IgD-negative memory B cell (primary cell): Measurements from ENCODE around the gene CD160. TPM values are rescaled to one million over a fixed set of nuclear protein-coding genes. Genes with fewer than 3 reads are reported as not detected.
"Not testable (repeated sequence)": the region's sequence is repeated elsewhere in the genome, so short reads cannot be mapped to it uniquely, and the experiment has no call there.

Experiments used
- H3K27ac Mint-ChIP-seq, 3 donors: one replicate each; pipeline ENCODE4 v1.8.0; 2020 to 2022; ENCODE audit warnings: mild to moderate bottlenecking in 3 of 3, mixed read lengths in 3 of 3, moderate library complexity in 1 of 3
- H3K27me3 Mint-ChIP-seq: one replicate; pipeline ENCODE4 v1.8.0; 2021; ENCODE audit warnings: mixed read lengths
- H3K36me3 Mint-ChIP-seq: one replicate; pipeline ENCODE4 v1.8.0; 2020; ENCODE audit warnings: mild to moderate bottlenecking, mixed read lengths
- H3K4me1 Mint-ChIP-seq, 3 donors: one replicate each; pipeline ENCODE4 v1.8.0; 2020 to 2022; ENCODE audit warnings: mixed read lengths in 3 of 3, mild to moderate bottlenecking in 1 of 3
- H3K4me3 Mint-ChIP-seq, 4 donors: one replicate each; pipeline ENCODE4 v1.8.0; 2020 to 2022; ENCODE audit warnings: mild to moderate bottlenecking in 4 of 4, mixed read lengths in 4 of 4, moderate library complexity in 3 of 4
- H3K9me3 Mint-ChIP-seq, 3 donors: one replicate each; pipeline ENCODE4 v1.8.0; 2020 to 2021; ENCODE audit warnings: mixed read lengths in 3 of 3, mild to moderate bottlenecking in 1 of 3
- polyA plus RNA-seq: library from polyadenylated mRNA; unstranded; fragments of 300-500 nt; fragmentation: Illumina TruSeq; gene quantifications from one replicate; pipeline ENCODE4 v1.2.3, GENCODE V29; 2021

CD160 gene
- polyA plus RNA-seq, 1 donor from 2014 or later: 1.8 TPM

- H3K27me3 Mint-ChIP-seq, H3K27ac Mint-ChIP-seq, H3K4me1 Mint-ChIP-seq: not testable (repeated sequence)
- Mint-ChIP-seq H3K36me3 (peaks cover 22% of the 10 kb centered on the region), H3K9me3 (peaks cover 0 to 12% (median 4%) of the 10 kb centered on the region in 3 donors), H3K4me3 (peak overlapping the region in 1 of 4 donors; percentile 33)
Observed at GRCh38 chr1:145761498-145761897, 42.2 kb downstream of the CD160 start.

- not testable (repeated sequence) for H3K27me3 Mint-ChIP-seq, H3K27ac Mint-ChIP-seq, H3K4me1 Mint-ChIP-seq
- H3K36me3 Mint-ChIP-seq: peaks cover 22% of the 10 kb centered on the region
- peak overlapping the region in 1 of 4 donors; percentile 33 for H3K4me3 Mint-ChIP-seq
- H3K9me3 Mint-ChIP-seq: peaks cover 0 to 12% (median 4%) of the 10 kb centered on the region in 3 donors
Observed at GRCh38 chr1:145762001-145762400, 42.7 kb downstream of the CD160 start.

GRCh38 chr1:145764231-145764940 lies 45.1 kb downstream of the CD160 start:
- H3K27ac Mint-ChIP-seq, H3K27me3 Mint-ChIP-seq, H3K4me1 Mint-ChIP-seq, H3K4me3 Mint-ChIP-seq: not testable (repeated sequence)
- Mint-ChIP-seq H3K36me3 (peaks cover 18% of the 10 kb centered on the region), H3K9me3 (peaks cover 0 to 12% (median 4%) of the 10 kb centered on the region in 3 donors)

- Mint-ChIP-seq H3K9me3 (peaks cover 0 to 12% (median 4%) of the 10 kb centered on the region in 3 donors), H3K36me3 (peaks cover 18% of the 10 kb centered on the region)
- H3K4me1 Mint-ChIP-seq, H3K27ac Mint-ChIP-seq, H3K4me3 Mint-ChIP-seq, H3K27me3 Mint-ChIP-seq: not testable (repeated sequence)
Observed at GRCh38 chr1:145765127-145765526, 45.8 kb downstream of the CD160 start.

- not testable (repeated sequence) for H3K4me3 Mint-ChIP-seq, H3K9me3 Mint-ChIP-seq, H3K27ac Mint-ChIP-seq, H3K4me1 Mint-ChIP-seq, H3K27me3 Mint-ChIP-seq
- H3K36me3 Mint-ChIP-seq: peaks cover 13% of the 10 kb centered on the region
Observed at GRCh38 chr1:145765585-145766360, 46.5 kb downstream of the CD160 start.

- not testable (repeated sequence) for H3K4me1 Mint-ChIP-seq, H3K9me3 Mint-ChIP-seq, H3K4me3 Mint-ChIP-seq, H3K27ac Mint-ChIP-seq, H3K27me3 Mint-ChIP-seq
- peaks cover 11% of the 10 kb centered on the region for H3K36me3 Mint-ChIP-seq
Observed at GRCh38 chr1:145766926-145767325, 47.6 kb downstream of the CD160 start.

- H3K27me3 Mint-ChIP-seq, H3K4me1 Mint-ChIP-seq, H3K9me3 Mint-ChIP-seq, H3K27ac Mint-ChIP-seq, H3K36me3 Mint-ChIP-seq, H3K4me3 Mint-ChIP-seq: not testable (repeated sequence)
Observed at GRCh38 chr1:145768004-145768403, 48.7 kb downstream of the CD160 start.

GRCh38 chr1:145771056-145771455 lies 51.8 kb downstream of the CD160 start:
- Mint-ChIP-seq H3K36me3 (peaks cover 5% of the 10 kb centered on the region), H3K27ac (no peak overlapping the region), H3K27me3 (no peaks in the 10 kb centered on the region)

GRCh38 chr1:145773423-145773822 lies 54.1 kb downstream of the CD160 start:
- Mint-ChIP-seq H3K27ac (peak overlapping the region in 2 of 3 donors; percentile 32 to 82), H3K9me3 (no peaks in the 10 kb centered on the region), H3K27me3 (no peaks in the 10 kb centered on the region), H3K4me1 (peaks cover 0 to 3% (median 0%) of the 10 kb centered on the region in 3 donors), H3K36me3 (peaks cover 3% of the 10 kb centered on the region), H3K4me3 (no peak overlapping the region)

More at GRCh38 chr1:145771056-145771455, 51.8 kb downstream of the CD160 start:
- H3K9me3 Mint-ChIP-seq: no peaks in the 10 kb centered on the region
- H3K4me1 Mint-ChIP-seq: peaks cover 0 to 1% (median 0%) of the 10 kb centered on the region in 3 donors
- H3K4me3 Mint-ChIP-seq: no peak overlapping the region

- H3K4me3 Mint-ChIP-seq: peak overlapping the region in 1 of 4 donors; percentile 14
- H3K4me1 Mint-ChIP-seq: peaks cover 0 to 3% (median 0%) of the 10 kb centered on the region in 3 donors
- no peaks in the 10 kb centered on the region for H3K27me3 Mint-ChIP-seq
- H3K27ac Mint-ChIP-seq: no peak overlapping the region
- peaks cover 8% of the 10 kb centered on the region for H3K36me3 Mint-ChIP-seq
- H3K9me3 Mint-ChIP-seq: no peaks in the 10 kb centered on the region
Observed at GRCh38 chr1:145777357-145778145, 58.3 kb downstream of the CD160 start.

- Mint-ChIP-seq H3K9me3 (no peaks in the 10 kb centered on the region), H3K4me3 (no peak overlapping the region), H3K27me3 (no peaks in the 10 kb centered on the region), H3K4me1 (peaks cover 0 to 3% (median 0%) of the 10 kb centered on the region in 3 donors), H3K36me3 (peaks cover 8% of the 10 kb centered on the region), H3K27ac (no peak overlapping the region)
Observed at GRCh38 chr1:145778146-145778540, 58.8 kb downstream of the CD160 start.

GRCh38 chr1:145782272-145783099 lies 63.2 kb downstream of the CD160 start:
- no peaks in the 10 kb centered on the region for H3K9me3 Mint-ChIP-seq
- H3K4me1 Mint-ChIP-seq: peaks cover 0 to 13% (median 4%) of the 10 kb centered on the region in 3 donors
- H3K27ac Mint-ChIP-seq: no peak overlapping the region
- no peak overlapping the region for H3K4me3 Mint-ChIP-seq
- no peaks in the 10 kb centered on the region for H3K27me3 Mint-ChIP-seq
- peaks cover 9% of the 10 kb centered on the region for H3K36me3 Mint-ChIP-seq

- Mint-ChIP-seq H3K9me3 (no peaks in the 10 kb centered on the region), H3K27ac (no peak overlapping the region), H3K27me3 (no peaks in the 10 kb centered on the region), H3K4me3 (no peak overlapping the region), H3K4me1 (peaks cover 0 to 11% (median 4%) of the 10 kb centered on the region in 3 donors), H3K36me3 (peaks cover 11% of the 10 kb centered on the region)
Observed at GRCh38 chr1:145784409-145784808, 65.1 kb downstream of the CD160 start.

GRCh38 chr1:145785547-145785946 lies 66.2 kb downstream of the CD160 start:
- H3K27me3 Mint-ChIP-seq: no peaks in the 10 kb centered on the region
- H3K36me3 Mint-ChIP-seq: peaks cover 11% of the 10 kb centered on the region
- peak overlapping the region in 1 of 3 donors; percentile 22 for H3K27ac Mint-ChIP-seq
- H3K9me3 Mint-ChIP-seq: no peaks in the 10 kb centered on the region
- no peak overlapping the region for H3K4me3 Mint-ChIP-seq
- H3K4me1 Mint-ChIP-seq: peaks cover 0 to 11% (median 4%) of the 10 kb centered on the region in 3 donors
